GM23338 (cell line): ENCODE measurements around the gene RNASE7. TPM values are rescaled to one million over a fixed set of nuclear protein-coding genes. Genes with fewer than 3 reads are reported as not detected.

Source experiments
- ATAC-seq: fragments of 200-7000 bp; cut with Tn5 transposase; 3 replicates; pipeline ENCODE4 v1.9.1; 2020
- DNase-seq: peaks from one replicate; pipeline ENCODE4 v3.0.0-alpha.2; 2015; ENCODE audit warnings: low spot score
- H2AFZ ChIP-seq: fragments of 200-600 bp; sonication (generic); 2 replicates; pipeline ENCODE4 v1.8.0; 2016; ENCODE audit warnings: antibody characterized with exemption, mild to moderate bottlenecking, moderate library complexity
- H3F3A ChIP-seq: fragments of 200-600 bp; sonication (generic); replicated peaks from 2 replicates; pipeline ENCODE4 v1.8.0; 2017; ENCODE audit warnings: antibody characterized with exemption, mixed run types, low read depth
- H3K27ac ChIP-seq: fragments of 200-600 bp; sonication (generic); 2 replicates; pipeline ENCODE4 v1.6.1; 2016; ENCODE audit warnings: low read depth
- H3K27me3 ChIP-seq: fragments of 200-600 bp; sonication (generic); 2 replicates; pipeline ENCODE4 v1.8.0; 2016; ENCODE audit warnings: mild to moderate bottlenecking, mixed run types, moderate library complexity; ENCODE audit not compliant: insufficient read depth
- H3K36me3 ChIP-seq: fragments of 200-600 bp; sonication (generic); 2 replicates; pipeline ENCODE4 v1.8.0; 2016; ENCODE audit warnings: mild to moderate bottlenecking; ENCODE audit not compliant: insufficient read depth
- H3K4me1 ChIP-seq: fragments of 200-600 bp; sonication (generic); 2 replicates; pipeline ENCODE4 v1.8.0; 2016; ENCODE audit warnings: mild to moderate bottlenecking, moderate library complexity; ENCODE audit not compliant: insufficient read depth
- H3K4me2 ChIP-seq: fragments of 200-600 bp; sonication (generic); 2 replicates; pipeline ENCODE4 v1.7.1; 2017; ENCODE audit warnings: mixed run types
- H3K4me3 ChIP-seq: fragments of 200-600 bp; sonication (generic); 2 replicates; pipeline ENCODE4 v1.6.1; 2016; ENCODE audit warnings: mixed run types
- H3K79me2 ChIP-seq: fragments of 200-600 bp; sonication (generic); replicated peaks from 2 replicates; pipeline ENCODE4 v1.8.0; 2017; ENCODE audit warnings: mild to moderate bottlenecking; ENCODE audit not compliant: insufficient read depth
- H3K9me2 ChIP-seq: fragments of 200-600 bp; sonication (generic); 2 replicates; pipeline ENCODE4 v1.8.0; 2017; ENCODE audit not compliant: insufficient read depth
- H4K20me1 ChIP-seq: fragments of 200-600 bp; sonication (generic); replicated peaks from 2 replicates; pipeline ENCODE4 v1.8.0; 2017; ENCODE audit warnings: mild to moderate bottlenecking; ENCODE audit not compliant: insufficient read depth
- H3K27ac Mint-ChIP-seq: 2 replicates; pipeline ENCODE4 v1.8.0; 2020; ENCODE audit warnings: inconsistent platforms, mild to moderate bottlenecking, moderate library complexity, mixed read lengths
- H3K27me3 Mint-ChIP-seq: 3 replicates; pipeline ENCODE4 v1.8.0; 2022; ENCODE audit warnings: low read depth, mild to moderate bottlenecking, moderate library complexity, mixed read lengths, inconsistent platforms; ENCODE audit not compliant: insufficient read depth, poor library complexity
- H3K36me3 Mint-ChIP-seq: 3 replicates; pipeline ENCODE4 v1.8.0; 2021; ENCODE audit warnings: low read depth, mild to moderate bottlenecking, inconsistent platforms, moderate library complexity, mixed read lengths
- H3K4me1 Mint-ChIP-seq: 3 replicates; pipeline ENCODE4 v1.8.0; 2020; ENCODE audit warnings: mild to moderate bottlenecking, inconsistent platforms, mixed read lengths
- H3K4me3 Mint-ChIP-seq: 3 replicates; pipeline ENCODE4 v1.8.0; 2021; ENCODE audit warnings: moderate library complexity, mild to moderate bottlenecking, inconsistent platforms, mixed read lengths
- H3K9me3 Mint-ChIP-seq: 3 replicates; pipeline ENCODE4 v1.8.0; 2020; ENCODE audit warnings: moderate library complexity, mild to moderate bottlenecking, inconsistent platforms, mixed read lengths
- CREB1 ChIP-seq: fragments of 250-450 bp; sonication (Bioruptor Pico); IDR thresholded peaks from 2 replicates; pipeline ENCODE4 v1.5.0; 2020; ENCODE audit warnings: low read depth, mild to moderate bottlenecking, moderate library complexity
- EZH2phosphoT487 ChIP-seq: fragments of 200-600 bp; sonication (generic); IDR thresholded peaks from one replicate; pipeline ENCODE4 v1.8.1; 2018; ENCODE audit warnings: antibody characterized with exemption; ENCODE audit not compliant: unreplicated experiment
- JUNB ChIP-seq: IDR thresholded peaks from one replicate; pipeline ENCODE4 v1.6.1; 2016; ENCODE audit warnings: antibody characterized with exemption; ENCODE audit not compliant: unreplicated experiment
- POLR2AphosphoS5 ChIP-seq: IDR thresholded peaks from 2 replicates; pipeline ENCODE4 v1.6.1; 2016; ENCODE audit warnings: antibody characterized with exemption, low read depth
- ZNF114 ChIP-seq: fragments of 250-450 bp; sonication (Bioruptor Pico); IDR thresholded peaks from 2 replicates; pipeline ENCODE4 v1.5.0; 2020; ENCODE audit warnings: mild to moderate bottlenecking, moderate library complexity
- ZNF331 ChIP-seq: fragments of 250-450 bp; sonication (Bioruptor Pico); IDR thresholded peaks from 2 replicates; pipeline ENCODE4 v1.5.0; 2020; ENCODE audit warnings: low read depth, mild to moderate bottlenecking, moderate library complexity
- polyA plus RNA-seq: library from polyadenylated mRNA; unstranded; fragments of >200 nt; fragmentation: Nextera tagmentation; extraction: Ambion mirVana; gene quantifications from 2 replicates; pipeline ENCODE4 v1.2.1, GENCODE V29; 2016
- total RNA-seq: library from RNA; depleted of rRNA; stranded (reverse); fragments of >200 nt; shearing (Covaris generic); gene quantifications from 2 replicates; pipeline ENCODE4 v1.2.3, GENCODE V29; 2014
- TF ChIP-seq, protein P1 (sequence below): IDR thresholded peaks from one replicate; pipeline ENCODE4 v1.6.1; 2018; ENCODE audit warnings: antibody characterized with exemption; ENCODE audit not compliant: unreplicated experiment
- TF ChIP-seq, protein P2 (sequence below): IDR thresholded peaks from 2 replicates; pipeline ENCODE4 v1.6.1; 2016; ENCODE audit warnings: antibody characterized with exemption

RNASE7 gene
- total and polyA plus RNA-seq, 2 experiments from 2014 or later: not detected

DNA sequence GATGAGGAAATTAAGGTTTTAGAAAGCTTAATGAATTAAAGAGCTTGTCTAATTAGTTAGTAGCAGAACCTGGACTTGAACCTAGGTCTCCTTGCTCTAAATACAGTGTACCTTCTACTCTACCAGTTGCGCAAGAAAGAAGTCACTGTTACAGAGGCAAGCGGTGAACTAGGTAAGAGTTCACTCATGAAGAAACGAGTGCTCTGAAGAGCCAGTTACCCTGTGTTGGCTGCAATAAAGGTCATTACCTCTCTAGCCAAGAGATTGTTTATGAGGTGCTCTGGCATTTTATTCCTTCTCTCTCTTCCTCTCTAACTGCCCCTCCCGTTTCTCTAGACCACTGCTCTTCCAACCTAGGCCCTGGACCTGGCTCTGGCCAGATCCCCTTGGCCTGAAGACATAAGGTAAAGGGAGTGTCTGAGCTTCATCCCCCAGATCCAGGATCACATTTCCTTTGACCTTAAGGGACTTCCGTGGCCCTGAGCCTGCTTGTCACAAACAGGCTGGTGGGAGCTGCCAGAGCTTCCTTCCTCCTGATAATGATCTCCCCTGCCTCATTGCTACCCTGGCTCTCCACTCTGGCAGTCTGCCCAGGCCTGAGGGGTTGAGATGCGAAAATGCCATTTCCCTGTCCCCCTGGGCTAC is 1.9 kb downstream of the RNASE7 start:
- Histone ChIP-seq H3K4me1 (peaks cover 8% of the 10 kb centered on the region), H4K20me1 (no peaks in the 10 kb centered on the region), H3K79me2 (no peaks in the 10 kb centered on the region), H2AFZ (no peak overlapping the region), H3K4me2 (no peak overlapping the region), H3K36me3 (no peaks in the 10 kb centered on the region), H3K9me2 (no peaks in the 10 kb centered on the region; the same call in 1 of the 2 replicates), H3F3A (no peaks in the 10 kb centered on the region), H3K27me3 (no peaks in the 10 kb centered on the region), H3K4me3 (no peak overlapping the region), H3K27ac (no peak overlapping the region)
- TF ChIP-seq, protein P1, sequence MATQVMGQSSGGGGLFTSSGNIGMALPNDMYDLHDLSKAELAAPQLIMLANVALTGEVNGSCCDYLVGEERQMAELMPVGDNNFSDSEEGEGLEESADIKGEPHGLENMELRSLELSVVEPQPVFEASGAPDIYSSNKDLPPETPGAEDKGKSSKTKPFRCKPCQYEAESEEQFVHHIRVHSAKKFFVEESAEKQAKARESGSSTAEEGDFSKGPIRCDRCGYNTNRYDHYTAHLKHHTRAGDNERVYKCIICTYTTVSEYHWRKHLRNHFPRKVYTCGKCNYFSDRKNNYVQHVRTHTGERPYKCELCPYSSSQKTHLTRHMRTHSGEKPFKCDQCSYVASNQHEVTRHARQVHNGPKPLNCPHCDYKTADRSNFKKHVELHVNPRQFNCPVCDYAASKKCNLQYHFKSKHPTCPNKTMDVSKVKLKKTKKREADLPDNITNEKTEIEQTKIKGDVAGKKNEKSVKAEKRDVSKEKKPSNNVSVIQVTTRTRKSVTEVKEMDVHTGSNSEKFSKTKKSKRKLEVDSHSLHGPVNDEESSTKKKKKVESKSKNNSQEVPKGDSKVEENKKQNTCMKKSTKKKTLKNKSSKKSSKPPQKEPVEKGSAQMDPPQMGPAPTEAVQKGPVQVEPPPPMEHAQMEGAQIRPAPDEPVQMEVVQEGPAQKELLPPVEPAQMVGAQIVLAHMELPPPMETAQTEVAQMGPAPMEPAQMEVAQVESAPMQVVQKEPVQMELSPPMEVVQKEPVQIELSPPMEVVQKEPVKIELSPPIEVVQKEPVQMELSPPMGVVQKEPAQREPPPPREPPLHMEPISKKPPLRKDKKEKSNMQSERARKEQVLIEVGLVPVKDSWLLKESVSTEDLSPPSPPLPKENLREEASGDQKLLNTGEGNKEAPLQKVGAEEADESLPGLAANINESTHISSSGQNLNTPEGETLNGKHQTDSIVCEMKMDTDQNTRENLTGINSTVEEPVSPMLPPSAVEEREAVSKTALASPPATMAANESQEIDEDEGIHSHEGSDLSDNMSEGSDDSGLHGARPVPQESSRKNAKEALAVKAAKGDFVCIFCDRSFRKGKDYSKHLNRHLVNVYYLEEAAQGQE: no peak
- TF ChIP-seq ZNF114 (CRISPR knock-in tag): no peak
- TF ChIP-seq EZH2phosphoT487: no peak
- TF ChIP-seq CREB1 (CRISPR knock-in tag): no peak
- TF ChIP-seq, protein P2, sequence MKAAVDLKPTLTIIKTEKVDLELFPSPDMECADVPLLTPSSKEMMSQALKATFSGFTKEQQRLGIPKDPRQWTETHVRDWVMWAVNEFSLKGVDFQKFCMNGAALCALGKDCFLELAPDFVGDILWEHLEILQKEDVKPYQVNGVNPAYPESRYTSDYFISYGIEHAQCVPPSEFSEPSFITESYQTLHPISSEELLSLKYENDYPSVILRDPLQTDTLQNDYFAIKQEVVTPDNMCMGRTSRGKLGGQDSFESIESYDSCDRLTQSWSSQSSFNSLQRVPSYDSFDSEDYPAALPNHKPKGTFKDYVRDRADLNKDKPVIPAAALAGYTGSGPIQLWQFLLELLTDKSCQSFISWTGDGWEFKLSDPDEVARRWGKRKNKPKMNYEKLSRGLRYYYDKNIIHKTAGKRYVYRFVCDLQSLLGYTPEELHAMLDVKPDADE: no peak
- peaks cover 10% of the 10 kb centered on the region for H3K27me3 Mint-ChIP-seq
- no peaks in the 10 kb centered on the region; the same call in 2 of the 3 replicates for H3K9me3 Mint-ChIP-seq
- H3K27ac Mint-ChIP-seq: no peak overlapping the region
- no peaks in the 10 kb centered on the region for H3K36me3 Mint-ChIP-seq
- H3K4me1 Mint-ChIP-seq: peaks cover 15% of the 10 kb centered on the region
- no peak for DNase-seq
- no peak for ATAC-seq
- no peak overlapping the region for H3K4me3 Mint-ChIP-seq

DNA sequence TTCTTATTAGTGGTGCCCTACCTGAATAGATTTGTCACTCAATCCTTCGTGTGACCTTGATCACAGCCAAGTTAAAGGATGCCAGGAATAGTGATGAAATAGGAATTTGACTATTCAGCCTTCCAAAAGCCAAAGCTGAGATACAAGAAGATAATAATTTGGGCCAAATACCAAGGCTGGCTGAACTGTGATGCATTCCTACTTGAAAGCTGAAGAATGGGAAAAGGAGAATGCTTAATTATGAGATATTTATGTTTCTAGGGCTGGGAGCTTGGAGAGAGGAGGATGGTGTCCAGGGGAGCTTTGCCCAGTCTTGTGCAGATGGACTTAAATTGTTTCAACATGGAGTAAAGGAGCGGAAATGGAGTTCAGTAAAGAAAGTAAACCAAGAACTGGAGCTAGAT is 5.2 kb downstream of the RNASE7 start:
- no peak for ATAC-seq
- no peaks in the 10 kb centered on the region for H3K36me3 ChIP-seq
- H3K4me3 ChIP-seq: no peak overlapping the region
- H3K9me3 Mint-ChIP-seq: no peaks in the 10 kb centered on the region; the same call in 2 of the 3 replicates
- no peak overlapping the region for H3K4me3 Mint-ChIP-seq
- H3K36me3 Mint-ChIP-seq: no peaks in the 10 kb centered on the region
- H3F3A ChIP-seq: no peaks in the 10 kb centered on the region
- no peak overlapping the region for H3K27ac Mint-ChIP-seq
- H4K20me1 ChIP-seq: no peaks in the 10 kb centered on the region
- H3K9me2 ChIP-seq: no peaks in the 10 kb centered on the region; the same call in 1 of the 2 replicates
- no peak for TF ChIP-seq ZNF331 (CRISPR knock-in tag)
- TF ChIP-seq EZH2phosphoT487: no peak
- TF ChIP-seq JUNB: no peak
- TF ChIP-seq POLR2AphosphoS5: no peak
- no peaks in the 10 kb centered on the region for H3K4me1 ChIP-seq
- no peak for DNase-seq
- H3K27me3 Mint-ChIP-seq: peaks cover 2% of the 10 kb centered on the region
- H3K79me2 ChIP-seq: no peaks in the 10 kb centered on the region
- H3K4me2 ChIP-seq: no peak overlapping the region
- H3K4me1 Mint-ChIP-seq: no peaks in the 10 kb centered on the region; the same call in 2 of the 3 replicates
- no peak overlapping the region; the same call in 1 of the 2 replicates for H2AFZ ChIP-seq
- no peaks in the 10 kb centered on the region for H3K27me3 ChIP-seq
- H3K27ac ChIP-seq: no peak overlapping the region
